ENCODE results near the gene ZNF526.

- TF ChIP-seq EZH2phosphoT487 (IDR thresholded peaks at IDR 0.05; ENCODE audit: borderline replicate concordance) (no peak), CTCF (conservative IDR thresholded peaks at IDR 0.05; ENCODE audit: low read length) (no peak)
Observed at GRCh38 chr19:42198676-42199439, 21.3 kb upstream of the ZNF526 start.

Data from Loucy (cell line).